HG03521 (cell line): ENCODE results near the gene NFATC2.

Experiments
- ATAC-seq: cut with Tn5 transposase; IDR thresholded peaks from one replicate; pipeline ENCODE4 v1.9.1; 2021; ENCODE audit warnings: mild to moderate bottlenecking, moderate library complexity; ENCODE audit not compliant: unreplicated experiment

NFATC2 gene

GRCh38 chr20:51457533-51457932 lies 85.0 kb downstream of the NFATC2 start:
- ATAC-seq: no peak

GRCh38 chr20:51456511-51457509 lies 85.7 kb downstream of the NFATC2 start:
- ATAC-seq: no peak

DNA sequence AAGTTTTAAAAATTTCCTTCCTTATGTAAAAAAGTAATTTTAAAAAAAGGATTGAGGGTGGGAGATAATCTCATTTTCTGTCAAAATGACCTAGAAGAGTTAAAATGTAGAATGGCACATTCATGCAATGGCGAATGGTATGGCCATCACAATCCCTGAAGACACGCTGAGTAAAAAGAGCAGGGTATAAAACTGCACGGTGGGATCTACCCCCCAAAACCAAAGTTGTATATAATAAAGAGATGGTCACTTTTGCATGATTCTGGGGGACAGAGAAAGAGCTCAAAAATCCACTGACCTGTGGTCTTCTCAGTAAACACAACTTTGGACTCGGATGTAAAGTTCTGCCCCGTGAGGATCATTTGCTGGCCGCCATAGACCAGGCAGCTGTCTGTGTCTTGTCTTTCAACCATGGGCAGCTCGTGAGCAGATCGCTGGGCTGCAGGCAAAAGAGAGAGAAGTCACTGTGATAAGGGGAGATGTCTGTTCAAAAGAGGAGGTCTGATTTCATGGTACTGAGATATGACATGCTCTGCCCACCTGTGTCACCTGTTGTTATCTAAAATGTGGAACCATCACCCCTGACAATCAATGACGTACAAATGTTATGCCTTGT lies 88.2 kb downstream of the NFATC2 start:
- ATAC-seq: no peak

GRCh38 chr20:51452734-51453365 lies 89.7 kb downstream of the NFATC2 start:
- no peak for ATAC-seq

- no peak for ATAC-seq
Observed at GRCh38 chr20:51452091-51452613, 90.4 kb downstream of the NFATC2 start.

DNA sequence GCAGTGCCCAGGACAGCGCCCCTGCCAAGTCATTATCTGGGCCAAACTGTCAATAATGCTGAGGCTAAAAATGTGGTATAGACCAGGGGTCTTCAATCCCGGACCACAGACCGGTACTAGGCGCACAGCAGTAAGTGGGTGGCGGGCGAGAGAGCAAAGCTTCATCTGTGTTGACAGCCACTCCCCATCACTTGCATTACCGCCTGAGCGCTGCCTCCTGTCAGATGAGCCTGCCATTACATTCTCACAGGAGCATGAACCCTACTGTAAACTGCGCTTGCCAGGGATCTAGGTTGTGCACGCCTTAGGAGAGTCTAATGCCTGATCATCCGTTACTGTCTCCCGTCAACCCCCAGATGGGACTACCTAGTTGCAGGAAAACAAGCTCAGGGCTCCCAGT lies 91.0 kb downstream of the NFATC2 start:
- no peak for ATAC-seq

DNA sequence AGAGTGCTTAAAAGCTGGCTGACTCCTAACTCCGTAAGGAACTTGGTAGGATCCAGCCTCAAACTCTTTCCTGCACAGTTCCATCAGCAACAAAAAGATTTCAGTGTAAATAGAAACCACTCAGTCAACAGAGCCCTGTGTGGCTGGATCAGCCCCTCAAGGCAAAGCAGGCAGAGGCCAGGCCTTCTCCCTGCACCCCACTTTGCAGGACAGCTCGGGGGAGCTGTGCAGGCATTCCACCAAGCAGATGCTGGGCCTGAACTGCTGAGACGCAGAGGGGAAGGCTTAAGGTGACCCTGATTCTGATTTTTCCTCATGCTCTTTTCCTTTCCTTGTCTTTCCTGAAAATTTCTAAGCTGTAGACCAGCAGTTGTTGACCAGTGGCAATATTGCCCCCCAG lies 91.5 kb downstream of the NFATC2 start:
- no peak for ATAC-seq

- no peak for ATAC-seq
Observed at GRCh38 chr20:51450221-51450712, 92.3 kb downstream of the NFATC2 start.

- no peak for ATAC-seq
Observed at GRCh38 chr20:51449498-51450220, 92.9 kb downstream of the NFATC2 start.

- no peak for ATAC-seq
Observed at GRCh38 chr20:51447765-51448148, 94.8 kb downstream of the NFATC2 start.

DNA sequence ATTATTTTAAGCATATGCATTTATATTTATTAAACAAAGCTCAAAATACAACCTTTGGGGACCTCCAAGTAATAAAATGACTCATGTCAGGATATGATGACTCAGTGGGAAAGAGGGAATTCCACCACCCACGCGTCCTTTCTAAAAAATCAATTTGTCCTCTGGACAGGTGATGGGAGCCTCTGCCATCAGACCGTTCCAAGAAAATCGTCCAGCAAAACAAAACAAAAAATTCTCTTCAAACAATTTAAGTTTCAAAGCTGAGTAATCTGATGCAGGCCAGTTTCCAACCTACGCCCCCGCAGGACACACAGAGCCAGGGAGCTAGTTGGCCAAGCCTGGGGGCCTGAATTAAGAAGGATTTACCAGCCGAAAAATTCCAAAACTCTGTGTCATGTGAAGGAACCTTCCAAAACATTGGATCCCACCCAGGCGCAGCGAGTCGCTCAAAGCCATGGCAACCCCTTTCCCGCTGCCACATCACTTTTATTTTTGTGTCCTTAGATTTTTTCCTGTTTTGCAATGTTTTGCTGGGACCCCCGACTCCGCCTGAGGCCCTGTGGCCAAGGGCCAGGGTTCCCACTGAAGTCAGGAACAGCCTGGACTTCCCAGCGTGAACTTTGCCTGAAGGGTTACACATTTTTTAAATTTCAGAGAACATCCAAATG lies 95.3 kb downstream of the NFATC2 start:
- no peak for ATAC-seq

DNA sequence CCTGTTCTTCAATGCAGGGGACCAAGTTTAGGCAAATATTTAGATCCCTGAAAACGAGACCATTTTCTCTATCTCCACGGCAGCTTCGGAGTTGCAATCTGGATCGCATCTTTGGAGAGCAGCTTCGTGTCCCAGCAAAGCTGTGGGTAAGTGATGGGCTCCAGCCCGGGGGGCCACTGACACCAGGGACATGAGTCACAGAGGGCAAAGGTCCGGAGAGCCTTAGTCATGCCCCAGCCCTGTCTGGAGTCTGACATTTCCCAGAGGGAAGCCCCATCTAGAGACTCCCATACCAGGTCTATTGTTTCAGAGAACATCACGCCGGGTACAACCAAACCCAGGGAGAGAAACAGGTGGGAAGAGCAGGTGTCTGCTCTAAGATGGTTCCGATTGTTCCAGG lies 95.9 kb downstream of the NFATC2 start:
- no peak for ATAC-seq

DNA sequence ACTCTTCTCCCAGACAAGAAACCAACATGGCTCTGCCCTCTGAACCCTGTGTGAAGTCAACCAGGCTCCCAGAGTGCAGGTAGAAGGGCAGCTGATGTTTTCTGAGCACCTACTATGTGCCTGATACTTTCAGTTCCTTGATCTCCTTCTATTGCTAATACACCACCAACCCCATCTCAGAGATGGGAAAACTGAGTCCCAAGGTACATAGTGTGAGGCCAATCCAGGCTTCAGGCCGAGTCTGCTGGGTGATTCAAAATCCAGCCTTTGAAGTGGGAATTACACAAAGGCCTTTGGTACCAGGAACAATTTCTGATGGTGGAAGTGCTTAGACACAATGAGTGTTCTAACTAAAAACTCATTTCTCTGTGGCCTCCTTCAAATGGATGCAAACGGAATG lies 96.3 kb downstream of the NFATC2 start:
- no peak for ATAC-seq

DNA sequence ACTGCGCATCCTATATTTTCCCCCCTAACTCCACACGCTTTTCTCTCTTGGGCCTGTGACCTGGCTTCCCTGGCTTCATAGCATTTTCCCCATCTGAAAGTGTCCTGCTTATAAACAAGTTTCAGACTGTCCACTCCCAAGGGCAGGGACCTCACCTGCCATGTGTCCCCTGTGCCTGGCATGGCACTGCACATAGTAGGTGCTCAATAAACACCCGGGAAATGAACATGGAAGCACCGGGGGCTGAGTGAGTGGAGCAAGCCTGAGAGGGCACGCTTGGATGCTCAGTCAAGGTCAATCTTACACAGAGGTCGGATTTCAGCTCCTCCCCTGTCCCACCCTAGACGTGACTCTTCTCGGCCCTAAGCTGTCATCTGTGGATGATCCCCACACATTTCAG lies 96.9 kb downstream of the NFATC2 start:
- no peak for ATAC-seq

GRCh38 chr20:51444922-51445438 lies 97.5 kb downstream of the NFATC2 start:
- no peak for ATAC-seq

- ATAC-seq: no peak
Observed at GRCh38 chr20:51444467-51444866, 98.1 kb downstream of the NFATC2 start.

DNA sequence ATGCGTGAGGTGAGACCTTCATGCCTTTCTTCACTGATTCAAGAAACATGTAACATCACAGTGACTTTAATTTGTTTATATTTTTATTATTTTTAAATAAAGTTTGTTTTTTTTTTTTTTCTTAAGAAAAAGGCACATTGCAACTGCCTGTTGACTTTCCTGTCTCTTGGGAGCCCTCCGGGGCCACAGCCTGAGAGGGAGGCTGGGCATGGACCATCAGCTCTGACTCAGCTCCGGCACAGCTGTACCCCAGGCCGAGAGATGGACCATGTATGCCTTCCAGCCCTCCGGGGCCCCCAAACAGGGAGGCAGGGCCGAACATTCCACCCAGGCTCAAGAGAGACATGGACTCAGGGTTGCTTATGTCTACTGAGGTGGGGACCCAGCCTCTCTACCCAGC lies 99.9 kb downstream of the NFATC2 start:
- ATAC-seq: no peak

DNA sequence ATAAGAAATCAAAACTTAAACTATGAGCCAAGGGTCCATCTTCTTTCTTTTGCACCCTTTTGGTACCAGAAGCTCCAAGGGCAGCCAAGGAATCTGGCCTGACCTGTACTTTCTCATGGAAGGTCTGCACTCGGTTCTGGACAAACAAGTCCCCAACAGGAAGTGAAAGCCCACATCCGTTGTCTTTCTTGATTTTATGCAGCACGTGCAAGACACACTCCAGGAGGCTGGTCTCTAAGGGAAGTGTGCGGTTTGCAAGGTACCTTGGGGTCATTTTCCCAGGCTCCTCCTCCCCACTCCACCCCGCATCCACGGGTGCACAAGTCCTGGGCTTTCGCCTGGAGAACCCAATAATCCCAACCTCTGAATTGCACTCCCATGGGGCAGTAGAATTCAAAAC lies 101.9 kb downstream of the NFATC2 start:
- ATAC-seq: no peak

- ATAC-seq: no peak
Observed at GRCh38 chr20:51439160-51439689, 103.3 kb downstream of the NFATC2 start.

GRCh38 chr20:51438136-51438535 lies 104.4 kb downstream of the NFATC2 start:
- ATAC-seq: no peak
